ENCODE data around the gene CHEK1.

The CHEK1 gene

DNA sequence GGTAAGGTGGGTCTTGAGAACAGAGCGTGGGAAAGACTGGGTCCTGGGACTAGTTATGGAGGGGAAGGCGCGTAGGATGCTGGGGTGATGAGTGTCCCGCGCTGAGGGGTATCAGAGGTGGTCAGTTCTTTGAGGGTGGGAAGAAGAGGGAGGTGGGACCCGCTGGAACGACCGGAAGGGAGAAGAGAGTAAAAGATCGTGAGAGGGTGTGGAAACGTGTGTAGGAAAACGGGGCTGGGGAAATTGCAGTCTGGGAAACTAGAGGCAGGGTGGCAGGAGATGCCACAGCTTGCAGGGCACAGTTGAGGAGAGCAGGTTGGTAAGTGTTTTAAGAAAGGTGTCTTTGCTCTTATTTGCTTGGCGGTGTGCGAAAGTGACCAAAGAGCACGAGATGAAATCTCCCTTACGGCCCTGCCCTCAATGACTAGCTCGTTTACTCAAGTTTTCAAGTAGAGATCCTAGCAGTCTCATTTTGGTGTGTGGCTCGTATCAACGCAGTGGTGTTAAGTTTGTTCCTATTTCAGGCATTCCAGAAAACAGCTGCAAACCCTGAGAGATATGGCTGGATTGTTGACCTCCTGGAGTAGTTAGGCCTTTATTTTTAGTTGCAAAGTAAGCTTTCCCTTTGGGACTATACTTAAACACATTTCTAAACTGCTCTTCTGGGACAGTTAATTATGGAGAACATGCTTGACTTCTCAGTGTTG, 31.7 kb upstream of the CHEK1 start:
- no peaks in the 10 kb centered on the region for H3K27me3 ChIP-seq (ENCODE audit: insufficient read depth, low read length)
- H3K9me3 ChIP-seq (ENCODE audit: insufficient read depth, low read depth, low read length), result no peaks in the 10 kb centered on the region
- peak overlapping the region; percentile 23 for H3K27ac ChIP-seq (ENCODE audit: low read length)
- H3K9ac ChIP-seq (ENCODE audit: low read depth, low read length), result peak overlapping the region; percentile 88; the same call in 1 of the 2 replicates
- H3K36me3 ChIP-seq (ENCODE audit: insufficient read depth, low read depth, low read length), result peaks cover 27% of the 10 kb centered on the region
- H3K4me3 ChIP-seq (ENCODE audit: low read length), result peak overlapping the region; percentile 98
- H3K4me1 ChIP-seq (ENCODE audit: insufficient read depth, low read length), result peaks cover 4% of the 10 kb centered on the region; the same call in 1 of the 2 replicates

DNA sequence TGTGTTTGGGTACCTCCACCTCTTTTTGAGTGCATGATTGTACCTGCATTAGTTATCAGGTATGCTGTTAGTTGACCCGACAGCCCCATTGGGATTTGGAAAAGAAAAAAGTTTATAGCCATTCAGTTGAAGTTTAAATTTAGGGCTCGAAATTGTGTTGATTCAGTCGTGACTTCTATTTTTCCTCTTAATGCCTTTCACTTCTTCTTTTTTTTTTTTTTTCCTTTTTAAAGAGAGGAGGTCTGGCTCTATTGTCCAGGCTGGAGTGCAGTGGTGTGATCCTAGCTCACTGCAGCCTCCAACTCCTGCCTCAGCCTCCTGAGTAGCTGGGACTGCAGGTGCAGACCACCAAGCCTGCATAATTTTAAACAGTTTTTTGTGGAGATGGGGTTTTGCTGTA, 30.0 kb upstream of the CHEK1 start:
- no peak overlapping the region for H3K9ac ChIP-seq (ENCODE audit: low read depth, low read length)
- H3K9me3 ChIP-seq (ENCODE audit: insufficient read depth, low read depth, low read length), result no peaks in the 10 kb centered on the region
- peaks cover 39% of the 10 kb centered on the region for H3K36me3 ChIP-seq (ENCODE audit: insufficient read depth, low read depth, low read length)
- H3K4me3 ChIP-seq (ENCODE audit: low read length), result no peak overlapping the region
- no peak overlapping the region for H3K27ac ChIP-seq (ENCODE audit: low read length)
- H3K27me3 ChIP-seq (ENCODE audit: insufficient read depth, low read length), result no peaks in the 10 kb centered on the region
- peaks cover 4% of the 10 kb centered on the region; the same call in 1 of the 2 replicates for H3K4me1 ChIP-seq (ENCODE audit: insufficient read depth, low read length)

DNA sequence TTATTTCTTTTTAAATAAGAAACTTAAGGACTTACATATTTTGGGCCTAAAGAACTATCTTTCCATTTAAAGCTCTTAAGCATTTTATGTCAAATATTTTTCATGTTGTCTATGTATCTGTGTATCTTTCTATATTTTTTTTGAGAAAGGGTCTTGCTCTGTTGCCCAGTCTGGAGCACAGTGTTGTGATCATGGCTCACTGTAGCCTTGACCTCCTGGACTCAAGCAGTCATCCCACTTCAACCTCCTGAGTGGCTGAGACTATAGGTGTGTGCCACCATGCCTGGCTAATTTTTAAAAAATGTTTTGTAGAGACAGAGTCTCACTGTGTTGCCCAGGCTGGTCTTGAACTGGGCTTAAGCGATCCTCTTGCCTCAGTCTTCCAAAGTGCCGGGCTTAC, 24.3 kb upstream of the CHEK1 start:
- no peak overlapping the region for H3K4me3 ChIP-seq (ENCODE audit: low read length)
- H3K4me1 ChIP-seq (ENCODE audit: insufficient read depth, low read length), result no peaks in the 10 kb centered on the region
- H3K27me3 ChIP-seq (ENCODE audit: insufficient read depth, low read length), result no peaks in the 10 kb centered on the region
- peaks cover 90% of the 10 kb centered on the region for H3K36me3 ChIP-seq (ENCODE audit: insufficient read depth, low read depth, low read length)
- H3K27ac ChIP-seq (ENCODE audit: low read length), result no peak overlapping the region
- no peak overlapping the region for H3K9ac ChIP-seq (ENCODE audit: low read depth, low read length)
- H3K9me3 ChIP-seq (ENCODE audit: insufficient read depth, low read depth, low read length), result no peaks in the 10 kb centered on the region

DNA sequence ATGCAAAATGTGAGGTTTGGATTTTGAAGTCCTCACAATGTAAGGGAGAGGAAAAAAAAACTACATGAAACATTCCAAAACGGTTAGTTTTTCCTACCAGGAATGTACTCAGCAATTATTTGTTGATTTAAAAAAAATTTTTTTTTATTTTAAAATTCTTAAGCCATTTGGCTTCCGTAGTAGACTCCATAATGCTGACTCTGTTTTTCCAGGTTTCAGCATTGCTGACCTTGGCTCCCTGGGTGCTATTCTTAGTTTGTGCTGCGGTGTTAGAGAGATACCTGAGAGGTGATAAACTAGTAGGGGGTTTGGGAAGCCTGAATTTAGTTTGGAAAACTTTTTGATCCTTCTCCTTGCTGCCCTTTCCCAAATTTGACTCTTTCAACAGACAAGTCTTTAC, 21.8 kb upstream of the CHEK1 start:
- Histone ChIP-seq H3K4me1 (ENCODE audit: insufficient read depth, low read length) (no peaks in the 10 kb centered on the region), H3K9ac (ENCODE audit: low read depth, low read length) (no peak overlapping the region), H3K27ac (ENCODE audit: low read length) (no peak overlapping the region), H3K4me3 (ENCODE audit: low read length) (no peak overlapping the region), H3K9me3 (ENCODE audit: insufficient read depth, low read depth, low read length) (no peaks in the 10 kb centered on the region), H3K27me3 (ENCODE audit: insufficient read depth, low read length) (no peaks in the 10 kb centered on the region), H3K36me3 (ENCODE audit: insufficient read depth, low read depth, low read length) (peaks cover 92% of the 10 kb centered on the region)

DNA sequence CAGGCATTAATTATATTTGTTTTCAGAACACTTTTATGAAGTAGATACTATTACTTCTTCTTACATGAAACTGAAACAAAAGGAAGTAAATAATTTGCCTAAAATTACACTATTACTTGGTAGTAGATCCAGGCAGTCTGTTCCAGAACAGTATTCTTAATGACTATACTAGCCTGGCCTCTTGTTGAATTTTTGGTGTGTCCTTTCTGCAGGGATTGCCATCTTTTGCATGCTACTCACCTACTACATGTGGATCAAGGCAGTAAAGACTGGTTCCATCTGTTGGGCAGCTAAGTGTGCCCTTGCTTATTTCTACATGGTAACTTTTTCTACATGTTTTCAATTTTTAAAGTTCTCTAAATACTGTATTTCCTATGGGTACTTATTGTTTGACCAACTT, 19.5 kb upstream of the CHEK1 start:
- Histone ChIP-seq H3K9ac (ENCODE audit: low read depth, low read length) (no peak overlapping the region), H3K4me1 (ENCODE audit: insufficient read depth, low read length) (no peaks in the 10 kb centered on the region), H3K27ac (ENCODE audit: low read length) (no peak overlapping the region), H3K27me3 (ENCODE audit: insufficient read depth, low read length) (no peaks in the 10 kb centered on the region), H3K9me3 (ENCODE audit: insufficient read depth, low read depth, low read length) (no peaks in the 10 kb centered on the region), H3K4me3 (ENCODE audit: low read length) (no peak overlapping the region), H3K36me3 (ENCODE audit: insufficient read depth, low read depth, low read length) (peaks cover 100% of the 10 kb centered on the region)

DNA sequence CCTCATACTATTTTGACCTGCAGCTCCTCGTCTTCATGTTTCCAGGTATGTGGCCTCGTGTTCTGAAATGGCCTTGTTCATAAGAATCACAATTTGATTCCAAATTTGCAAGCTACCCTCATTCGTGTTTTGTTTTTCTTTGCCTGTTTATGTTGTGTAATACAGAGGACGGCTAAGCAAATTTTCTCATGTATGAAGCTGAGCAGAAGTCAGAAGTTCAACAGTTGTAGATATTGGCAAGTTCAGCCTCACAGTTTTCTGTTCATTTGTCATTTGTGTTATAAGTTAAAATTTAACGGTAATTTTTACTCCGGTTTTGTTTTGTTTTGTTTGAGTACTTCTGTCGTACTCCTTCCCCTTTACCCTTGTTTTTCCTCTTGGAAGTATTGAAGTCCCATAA, 15.4 kb upstream of the CHEK1 start:
- Histone ChIP-seq H3K27me3 (ENCODE audit: insufficient read depth, low read length) (no peaks in the 10 kb centered on the region), H3K9me3 (ENCODE audit: insufficient read depth, low read depth, low read length) (no peaks in the 10 kb centered on the region), H3K4me3 (ENCODE audit: low read length) (no peak overlapping the region), H3K9ac (ENCODE audit: low read depth, low read length) (no peak overlapping the region), H3K4me1 (ENCODE audit: insufficient read depth, low read length) (no peaks in the 10 kb centered on the region), H3K27ac (ENCODE audit: low read length) (no peak overlapping the region), H3K36me3 (ENCODE audit: insufficient read depth, low read depth, low read length) (peaks cover 100% of the 10 kb centered on the region)

DNA sequence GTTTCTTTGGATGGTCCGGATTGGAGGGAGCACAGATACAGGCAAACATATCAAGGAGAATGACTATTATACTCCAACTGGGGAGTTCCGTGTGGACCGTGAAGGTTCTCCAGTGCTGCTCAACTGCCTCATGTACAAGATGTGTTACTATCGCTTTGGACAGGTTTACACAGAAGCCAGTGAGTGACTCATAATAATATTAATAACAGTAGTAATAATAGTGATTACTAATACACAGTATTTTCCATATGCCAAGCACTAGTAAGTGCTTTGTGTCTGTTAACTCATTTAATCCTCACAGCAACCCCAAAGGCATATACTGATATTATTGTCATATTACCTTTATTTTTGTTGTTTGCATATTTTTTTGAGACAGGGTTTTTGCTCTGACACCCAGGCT, 6.6 kb upstream of the CHEK1 start:
- Histone ChIP-seq H3K9me3 (ENCODE audit: insufficient read depth, low read depth, low read length) (no peaks in the 10 kb centered on the region), H3K4me1 (ENCODE audit: insufficient read depth, low read length) (no peaks in the 10 kb centered on the region), H3K4me3 (ENCODE audit: low read length) (no peak overlapping the region), H3K27me3 (ENCODE audit: insufficient read depth, low read length) (no peaks in the 10 kb centered on the region), H3K9ac (ENCODE audit: low read depth, low read length) (no peak overlapping the region), H3K36me3 (ENCODE audit: insufficient read depth, low read depth, low read length) (peaks cover 88% of the 10 kb centered on the region), H3K27ac (ENCODE audit: low read length) (no peak overlapping the region)

DNA sequence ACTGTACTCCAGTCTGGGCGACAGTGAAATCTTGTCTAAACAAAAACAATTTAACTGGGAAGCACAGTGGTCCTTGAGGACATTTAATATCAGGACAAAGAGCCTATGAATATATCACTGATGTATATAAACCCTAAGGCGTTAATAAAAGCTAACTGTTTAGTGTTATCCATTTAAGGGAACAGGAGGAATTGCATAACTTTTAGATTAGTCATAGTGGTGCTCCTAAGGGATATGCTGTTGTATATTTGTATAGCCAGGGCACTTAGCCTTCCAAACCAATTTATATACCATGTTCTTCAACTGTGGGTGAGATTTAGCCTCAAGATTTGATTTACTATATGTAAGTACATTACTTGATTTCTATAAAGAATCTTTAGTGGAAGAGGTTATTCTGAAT, 3.0 kb upstream of the CHEK1 start:
- peaks cover 57% of the 10 kb centered on the region for H3K36me3 ChIP-seq (ENCODE audit: insufficient read depth, low read depth, low read length)
- H3K9ac ChIP-seq (ENCODE audit: low read depth, low read length), result no peak overlapping the region
- H3K27ac ChIP-seq (ENCODE audit: low read length), result no peak overlapping the region
- H3K9me3 ChIP-seq (ENCODE audit: insufficient read depth, low read depth, low read length), result no peaks in the 10 kb centered on the region
- H3K27me3 ChIP-seq (ENCODE audit: insufficient read depth, low read length), result no peaks in the 10 kb centered on the region
- H3K4me3 ChIP-seq (ENCODE audit: low read length), result no peak overlapping the region
- no peaks in the 10 kb centered on the region; the same call in 1 of the 2 replicates for H3K4me1 ChIP-seq (ENCODE audit: insufficient read depth, low read length)

DNA sequence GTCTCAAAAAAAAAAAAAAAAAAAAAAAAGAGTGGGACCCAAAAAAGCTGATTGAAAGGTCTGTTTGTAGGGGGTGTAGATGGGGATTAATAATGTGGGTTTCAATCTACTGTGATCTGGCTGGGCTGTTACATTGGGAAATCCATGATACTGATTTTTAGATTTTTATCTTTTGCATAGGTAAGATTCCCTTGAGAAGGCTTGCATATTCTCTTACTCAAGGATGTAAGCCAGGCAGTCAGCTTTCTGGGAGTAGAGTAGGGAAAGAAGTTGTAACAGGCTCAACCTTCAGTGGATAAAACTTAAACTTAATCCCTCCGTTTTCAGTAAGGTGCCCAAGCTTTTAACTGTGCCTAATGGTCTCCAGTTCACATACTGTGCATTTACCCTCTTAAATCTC, 1.9 kb upstream of the CHEK1 start:
- Histone ChIP-seq H3K4me3 (ENCODE audit: low read length) (no peak overlapping the region), H3K36me3 (ENCODE audit: insufficient read depth, low read depth, low read length) (peaks cover 57% of the 10 kb centered on the region), H3K27me3 (ENCODE audit: insufficient read depth, low read length) (no peaks in the 10 kb centered on the region), H3K9ac (ENCODE audit: low read depth, low read length) (no peak overlapping the region), H3K4me1 (ENCODE audit: insufficient read depth, low read length) (peaks cover 10% of the 10 kb centered on the region; the same call in 1 of the 2 replicates), H3K27ac (ENCODE audit: low read length) (no peak overlapping the region), H3K9me3 (ENCODE audit: insufficient read depth, low read depth, low read length) (no peaks in the 10 kb centered on the region)

DNA sequence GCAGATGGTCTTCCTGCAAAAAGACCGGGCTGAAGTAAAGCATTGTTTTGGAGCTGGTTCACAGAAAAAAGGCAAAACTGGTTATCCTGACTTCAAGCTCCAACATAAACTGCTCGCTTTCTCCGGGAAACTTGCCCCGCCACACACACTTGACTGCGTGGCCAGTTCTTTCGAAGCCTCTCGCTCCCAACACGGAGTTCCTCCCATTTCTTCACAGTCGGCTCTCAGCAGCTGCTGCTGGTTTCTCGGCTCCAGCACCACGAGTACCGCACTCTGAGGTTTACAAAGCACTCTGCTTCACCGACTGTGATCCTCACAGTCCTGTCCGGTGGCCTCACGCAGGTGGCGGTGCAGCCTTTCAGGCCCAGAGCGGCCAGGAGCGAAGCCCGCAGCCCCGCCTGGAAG, 264 bp downstream of the CHEK1 start:
- Histone ChIP-seq H3K4me3 (ENCODE audit: low read length) (peak overlapping the region; percentile 98), H3K27me3 (ENCODE audit: insufficient read depth, low read length) (no peaks in the 10 kb centered on the region), H3K9me3 (ENCODE audit: insufficient read depth, low read depth, low read length) (no peaks in the 10 kb centered on the region), H3K4me1 (ENCODE audit: insufficient read depth, low read length) (peaks cover 10% of the 10 kb centered on the region; the same call in 1 of the 2 replicates), H3K27ac (ENCODE audit: low read length) (peak overlapping the region; percentile 72), H3K36me3 (ENCODE audit: insufficient read depth, low read depth, low read length) (peaks cover 56% of the 10 kb centered on the region), H3K9ac (ENCODE audit: low read depth, low read length) (peak overlapping the region; percentile 98)

DNA sequence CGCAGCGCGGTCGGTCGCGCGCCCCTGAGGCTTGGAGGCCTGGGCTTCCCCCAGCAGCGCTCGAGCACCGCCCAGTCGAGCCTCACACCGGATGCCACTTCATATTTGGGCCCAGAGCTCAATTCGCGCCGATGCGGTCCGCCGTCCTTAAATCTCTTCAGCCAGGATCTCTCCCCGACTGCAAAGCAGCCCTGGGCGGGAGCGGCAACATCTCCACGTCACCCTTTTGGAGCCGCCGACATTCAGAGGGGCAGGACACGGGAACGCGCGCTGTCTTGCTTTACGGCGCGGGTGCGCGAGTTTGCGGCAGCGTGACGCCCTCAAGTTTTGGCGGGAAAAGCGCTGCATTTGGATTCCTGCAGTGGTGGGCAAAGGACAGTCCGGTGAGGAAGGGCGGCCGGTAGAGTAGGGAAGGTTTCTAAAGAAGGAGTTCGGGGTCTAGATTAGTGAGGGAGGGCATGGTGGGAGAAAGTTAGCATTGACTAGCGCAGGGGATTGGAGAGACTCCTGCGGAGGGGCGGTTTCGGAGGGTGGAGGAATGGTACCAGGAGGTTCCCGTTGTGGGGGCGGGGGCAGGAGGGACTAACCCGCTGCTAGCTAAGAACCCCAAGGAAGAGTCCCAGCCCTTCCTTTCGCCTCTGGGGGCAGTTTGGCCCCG, 796 bp downstream of the CHEK1 start:
- Histone ChIP-seq H3K27ac (ENCODE audit: low read length) (peak overlapping the region; percentile 89), H3K4me1 (ENCODE audit: insufficient read depth, low read length) (peaks cover 10% of the 10 kb centered on the region; the same call in 1 of the 2 replicates), H3K9me3 (ENCODE audit: insufficient read depth, low read depth, low read length) (no peaks in the 10 kb centered on the region), H3K36me3 (ENCODE audit: insufficient read depth, low read depth, low read length) (peaks cover 56% of the 10 kb centered on the region), H3K27me3 (ENCODE audit: insufficient read depth, low read length) (no peaks in the 10 kb centered on the region), H3K4me3 (ENCODE audit: low read length) (peak overlapping the region; percentile 98), H3K9ac (ENCODE audit: low read depth, low read length) (peak overlapping the region; percentile 98)
